A673 (cell line): ENCODE measurements around the gene BCL3. TPM values are rescaled to one million over a fixed set of nuclear protein-coding genes. Genes with fewer than 3 reads are reported as not detected.

Experiments used
- BruUV-seq: library from RNA; stranded (reverse); fragments of 400-500 nt; replicated peaks from 2 replicates; lab custom pipeline; 2021; lab: Mats Ljungman, UMichigan
- CTCF ChIA-PET: fragments of 300-600 bp; sonication (Branson Sonifier 250); formaldehyde crosslinking; loops from one replicate; lab custom pipeline; 2022; ENCODE audit warnings: antibody characterized with exemption; lab: Charles Lee
- POLR2A ChIA-PET: fragments of 300-600 bp; sonication (Branson Sonifier 250); formaldehyde crosslinking; loops from one replicate; lab custom pipeline; 2022; ENCODE audit warnings: antibody characterized with exemption; ENCODE audit not compliant: low non-redundant PET; lab: Charles Lee
- DNase-seq: peaks from one replicate; pipeline ENCODE4 v3.0.0-alpha.2; 2015; ENCODE audit warnings: low spot score
- H3K27ac ChIP-seq: fragments of 200-600 bp; sonication (generic); 2 replicates; pipeline ENCODE4 v1.5.1; 2016; ENCODE audit warnings: mixed run types, low read depth, mild to moderate bottlenecking, mixed read lengths, antibody characterized with exemption, low read length; ENCODE audit not compliant: poor library complexity, severe bottlenecking
- H3K27me3 ChIP-seq: fragments of 200-600 bp; sonication (generic); replicated peaks from 2 replicates; pipeline ENCODE4 v1.6.1; 2017; ENCODE audit warnings: mixed run types, low read depth, mild to moderate bottlenecking, mixed read lengths, antibody characterized with exemption, low read length; ENCODE audit not compliant: insufficient read depth, poor library complexity
- H3K36me3 ChIP-seq: fragments of 200-600 bp; sonication (generic); 2 replicates; pipeline ENCODE4 v1.6.1; 2016; ENCODE audit warnings: mixed run types, mild to moderate bottlenecking, mixed read lengths, antibody characterized with exemption, low read length; ENCODE audit not compliant: insufficient read depth, poor library complexity, severe bottlenecking
- H3K4me1 ChIP-seq: fragments of 200-600 bp; sonication (generic); 2 replicates; pipeline ENCODE4 v1.6.1; 2017; ENCODE audit warnings: mixed run types, mild to moderate bottlenecking, mixed read lengths, antibody characterized with exemption, low read length; ENCODE audit not compliant: insufficient read depth, poor library complexity, severe bottlenecking
- H3K4me3 ChIP-seq: fragments of 200-600 bp; sonication (generic); 2 replicates; pipeline ENCODE4 v1.5.1; 2016; ENCODE audit warnings: low read depth, mixed run types, mild to moderate bottlenecking, mixed read lengths, low read length; ENCODE audit not compliant: poor library complexity, severe bottlenecking
- H3K9me3 ChIP-seq: fragments of 200-600 bp; sonication (generic); 2 replicates; pipeline ENCODE4 v1.6.1; 2016; ENCODE audit warnings: mixed run types, low read depth, mild to moderate bottlenecking, mixed read lengths, antibody characterized with exemption, low read length; ENCODE audit not compliant: poor library complexity, severe bottlenecking
- CTCF ChIP-seq: fragments of 300-800, 200-600 bp; sonication (generic); conservative IDR thresholded peaks from 2 replicates; pipeline ENCODE4 v1.5.1; 2017; ENCODE audit warnings: low read depth, mild to moderate bottlenecking, antibody characterized with exemption, low read length, moderate library complexity, mixed read lengths
- EZH2 ChIP-seq: fragments of 200-600 bp; sonication (generic); IDR thresholded peaks from 2 replicates; pipeline ENCODE4 v1.6.1; 2017; ENCODE audit warnings: borderline replicate concordance, low read depth, mild to moderate bottlenecking, mixed read lengths, antibody characterized with exemption, low read length; ENCODE audit not compliant: poor library complexity, severe bottlenecking
- intact Hi-C: fragments of 100-400 bp; cut with micrococcal nuclease; formaldehyde crosslinking; loops from one replicate; pipeline ENCODE4 v1.10.0; 2022; ENCODE audit not compliant: unreplicated experiment
- total RNA-seq: library from RNA; stranded (reverse); gene quantifications from 2 replicates; pipeline ENCODE4 v1.2.3, GENCODE V29; 2021

Gene BCL3
- total RNA-seq, 1 experiment from 2014 or later: 6.6 TPM

DNA sequence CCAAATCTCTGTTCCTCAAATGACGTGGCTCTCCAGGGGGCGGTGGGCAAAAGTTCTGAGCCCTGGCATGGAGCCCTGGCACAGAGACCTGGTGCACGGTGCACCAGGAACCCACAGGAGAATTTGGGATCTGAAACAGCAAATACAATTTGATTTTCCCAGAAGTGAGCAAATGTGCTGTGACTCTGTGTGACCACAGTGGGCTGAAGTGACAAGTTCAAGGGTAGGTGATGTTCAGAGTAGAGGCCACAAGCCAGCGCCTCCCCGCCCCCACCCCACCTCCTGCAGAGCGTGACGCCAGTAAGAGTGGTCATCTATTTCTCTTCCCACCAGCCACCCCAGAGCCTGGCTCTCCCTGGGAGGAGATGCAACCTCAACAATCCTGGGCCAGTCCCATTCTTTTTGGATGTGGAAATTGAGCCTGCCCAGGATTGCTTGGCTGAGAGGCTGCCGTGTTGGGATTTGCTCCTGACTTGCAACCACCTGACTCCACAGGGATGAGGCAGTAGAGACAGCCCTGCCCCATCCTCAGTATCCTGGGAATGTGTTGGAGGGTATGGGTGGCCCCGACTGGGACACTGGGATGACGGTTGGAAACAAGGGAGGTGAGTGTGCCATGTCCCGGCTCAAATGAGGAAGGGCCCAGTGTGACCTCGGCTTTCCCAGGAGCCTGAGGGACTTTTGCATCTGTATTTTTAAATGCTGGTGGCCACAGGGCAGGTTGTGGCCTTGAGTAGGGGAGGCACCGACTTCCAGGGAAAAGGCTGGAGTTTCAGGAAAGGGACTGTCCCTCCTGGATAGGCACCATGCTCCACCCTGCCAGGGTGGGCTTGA, 11.1 kb upstream of the BCL3 start:
- BruUV-seq: no TSS peak
- ChIA-PET POLR2A (no interaction called here), CTCF (no interaction called here)
- no peaks in the 10 kb centered on the region for H3K27me3 ChIP-seq
- no peak overlapping the region for H3K4me3 ChIP-seq
- H3K36me3 ChIP-seq: no peaks in the 10 kb centered on the region
- no peak for DNase-seq
- intact Hi-C loops: no loop called here
- no peaks in the 10 kb centered on the region for H3K9me3 ChIP-seq
- peak overlapping the region; percentile 23 for H3K27ac ChIP-seq
- H3K4me1 ChIP-seq: peaks cover 13% of the 10 kb centered on the region
- no peak for TF ChIP-seq CTCF
- TF ChIP-seq EZH2: no peak

DNA sequence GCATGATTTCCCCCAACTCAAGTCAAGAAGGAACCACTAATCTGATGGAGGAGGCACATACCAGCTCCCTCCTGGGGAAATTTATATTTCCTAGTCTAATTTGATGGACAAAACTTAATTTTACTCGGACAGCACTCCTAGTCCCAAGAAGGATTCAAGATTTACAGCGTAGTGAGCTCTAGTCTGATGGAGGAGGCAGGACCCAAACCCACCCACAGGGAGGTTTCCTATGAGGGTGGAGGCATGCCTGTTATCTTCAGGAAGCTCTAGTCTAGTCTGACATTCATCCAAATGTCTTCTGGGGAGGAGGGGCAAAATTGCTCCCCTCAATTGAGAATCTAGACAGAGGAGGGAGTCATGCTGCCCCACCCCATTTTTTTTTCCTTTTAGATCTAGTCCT, 10.4 kb upstream of the BCL3 start:
- Histone ChIP-seq H3K9me3 (no peaks in the 10 kb centered on the region), H3K4me3 (no peak overlapping the region), H3K27ac (no peak overlapping the region), H3K27me3 (no peaks in the 10 kb centered on the region), H3K36me3 (no peaks in the 10 kb centered on the region), H3K4me1 (peaks cover 19% of the 10 kb centered on the region)
- CTCF ChIA-PET: no interaction called here
- POLR2A ChIA-PET: no interaction called here
- TF ChIP-seq CTCF (no peak), EZH2 (no peak)
- no peak for DNase-seq
- BruUV-seq: no TSS peak
- intact Hi-C loops: no loop called here

GRCh38 chr19:44738603-44739558, 9.6 kb upstream of the BCL3 start:
- no TSS peak for BruUV-seq
- H3K27me3 ChIP-seq: no peaks in the 10 kb centered on the region
- TF ChIP-seq EZH2: no peak
- TF ChIP-seq CTCF: no peak
- H3K9me3 ChIP-seq: no peaks in the 10 kb centered on the region
- ChIA-PET POLR2A (interaction anchor here (0.6 kb wide), 1 partner anchor 261 kb away, joined by 4 read pairs; no protein-coding TSS in a partner anchor), CTCF (no interaction called here)
- intact Hi-C loops: no loop called here
- H3K27ac ChIP-seq: no peak overlapping the region
- H3K4me1 ChIP-seq: peaks cover 19% of the 10 kb centered on the region
- no peak for DNase-seq
- H3K4me3 ChIP-seq: no peak overlapping the region
- H3K36me3 ChIP-seq: no peaks in the 10 kb centered on the region
